Type B pancreatic cell (in vitro differentiated cells): ENCODE results near the gene MCHR1. TPM values are rescaled to one million over a fixed set of nuclear protein-coding genes. Genes with fewer than 3 reads are reported as not detected.
A peak's percentile ranks its signal among the peaks of the same experiment; 100 is the strongest.

Experiments used
- DNase-seq: peaks from one replicate; pipeline ENCODE4 v3.0.0; 2021; ENCODE audit warnings: mixed read lengths; ENCODE audit not compliant: unreplicated experiment; ENCODE audit errors: extremely low spot score
- H3K27ac Mint-ChIP-seq: 2 replicates; pipeline ENCODE4 v1.8.0; 2021; ENCODE audit warnings: mild to moderate bottlenecking, mixed read lengths
- H3K27me3 Mint-ChIP-seq: 2 replicates; pipeline ENCODE4 v1.8.0; 2021; ENCODE audit warnings: mixed read lengths
- H3K36me3 Mint-ChIP-seq: 2 replicates; pipeline ENCODE4 v1.8.0; 2021; ENCODE audit warnings: mixed read lengths
- H3K4me1 Mint-ChIP-seq: one replicate; pipeline ENCODE4 v1.8.0; 2021; ENCODE audit warnings: mixed read lengths; ENCODE audit not compliant: unreplicated experiment
- H3K4me3 Mint-ChIP-seq: 2 replicates; pipeline ENCODE4 v1.8.0; 2021; ENCODE audit warnings: mild to moderate bottlenecking, mixed read lengths
- H3K9me3 Mint-ChIP-seq: 2 replicates; pipeline ENCODE4 v1.8.0; 2021; ENCODE audit warnings: mixed read lengths
- total RNA-seq: library from RNA; stranded (reverse); gene quantifications from 2 replicates; pipeline ENCODE4 v1.2.1, GENCODE V29; 2021; ENCODE audit warnings: low replicate concordance
- TF ChIP-seq, protein P1 (sequence below): fragments of 200-600 bp; sonication (generic); conservative IDR thresholded peaks from 2 replicates; pipeline ENCODE4 v1.5.0; 2021; ENCODE audit warnings: antibody characterized with exemption, mild to moderate bottlenecking

Gene MCHR1
- total RNA-seq, 1 donor from 2014 or later: 6.9 TPM

GRCh38 chr22:40729284-40729683, 50.0 kb downstream of the MCHR1 start:
- DNase-seq: no peak
- TF ChIP-seq, protein P1, sequence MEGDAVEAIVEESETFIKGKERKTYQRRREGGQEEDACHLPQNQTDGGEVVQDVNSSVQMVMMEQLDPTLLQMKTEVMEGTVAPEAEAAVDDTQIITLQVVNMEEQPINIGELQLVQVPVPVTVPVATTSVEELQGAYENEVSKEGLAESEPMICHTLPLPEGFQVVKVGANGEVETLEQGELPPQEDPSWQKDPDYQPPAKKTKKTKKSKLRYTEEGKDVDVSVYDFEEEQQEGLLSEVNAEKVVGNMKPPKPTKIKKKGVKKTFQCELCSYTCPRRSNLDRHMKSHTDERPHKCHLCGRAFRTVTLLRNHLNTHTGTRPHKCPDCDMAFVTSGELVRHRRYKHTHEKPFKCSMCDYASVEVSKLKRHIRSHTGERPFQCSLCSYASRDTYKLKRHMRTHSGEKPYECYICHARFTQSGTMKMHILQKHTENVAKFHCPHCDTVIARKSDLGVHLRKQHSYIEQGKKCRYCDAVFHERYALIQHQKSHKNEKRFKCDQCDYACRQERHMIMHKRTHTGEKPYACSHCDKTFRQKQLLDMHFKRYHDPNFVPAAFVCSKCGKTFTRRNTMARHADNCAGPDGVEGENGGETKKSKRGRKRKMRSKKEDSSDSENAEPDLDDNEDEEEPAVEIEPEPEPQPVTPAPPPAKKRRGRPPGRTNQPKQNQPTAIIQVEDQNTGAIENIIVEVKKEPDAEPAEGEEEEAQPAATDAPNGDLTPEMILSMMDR: no peak
- peak overlapping the region; percentile 20 for H3K4me3 Mint-ChIP-seq
- H3K4me1 Mint-ChIP-seq: peaks cover 41% of the 10 kb centered on the region
- H3K27me3 Mint-ChIP-seq: no peaks in the 10 kb centered on the region
- H3K27ac Mint-ChIP-seq: peak overlapping the region; percentile 84
- peaks cover 6% of the 10 kb centered on the region for H3K9me3 Mint-ChIP-seq
- no peaks in the 10 kb centered on the region for H3K36me3 Mint-ChIP-seq

Other genes with a start within 250 kb of the MCHR1 start
- 42.3 and 49.8 TPM in 2 replicates for gene MRTFA, start 42.8 kb upstream of the MCHR1 start, total RNA-seq
- gene SLC25A17, start 139.9 kb downstream of the MCHR1 start, total RNA-seq: 22.7 and 23.8 TPM in 2 replicates
- gene ST13, start 177.2 kb downstream of the MCHR1 start, total RNA-seq: 252 and 317 TPM in 2 replicates
- gene XPNPEP3, start 177.7 kb downstream of the MCHR1 start, total RNA-seq: 21.9 and 30.9 TPM in 2 replicates
- 0.10 TPM in 1 of 2 replicates, not detected in the other for gene DNAJB7, start 182.6 kb downstream of the MCHR1 start, total RNA-seq